SK-N-SH treated with all-trans-retinoic acid at 6 μM for 48 hours (cell line): ENCODE results near the gene ADAMTS5.

Experiments used
- ATAC-seq: fragments of 200-7000 bp; cut with Tn5 transposase; 3 replicates; pipeline ENCODE4 v1.9.1; 2020; ENCODE audit warnings: mild to moderate bottlenecking, moderate library complexity
- ARNTL ChIP-seq: fragments of 450-650 bp; formaldehyde crosslinking; IDR thresholded peaks from 2 replicates; pipeline ENCODE4 v1.5.0; 2020; ENCODE audit warnings: low read depth, mild to moderate bottlenecking, moderate library complexity, borderline replicate concordance
- BACH2 ChIP-seq: fragments of 250-450 bp; sonication (Bioruptor Pico); IDR thresholded peaks from 2 replicates; pipeline ENCODE4 v1.9.0; 2021; ENCODE audit warnings: mild to moderate bottlenecking, borderline replicate concordance
- ESRRG ChIP-seq: fragments of 250-450 bp; sonication (Bioruptor Pico); IDR thresholded peaks from 2 replicates; pipeline ENCODE4 v1.6.1; 2021; ENCODE audit warnings: mild to moderate bottlenecking
- ISL1 ChIP-seq: fragments of 250-450 bp; sonication (Bioruptor Pico); IDR thresholded peaks from 2 replicates; pipeline ENCODE4 v2.1.2; 2022; ENCODE audit warnings: mild to moderate bottlenecking, moderate library complexity
- RARB ChIP-seq: fragments of 250-450 bp; sonication (Bioruptor Pico); IDR thresholded peaks from 2 replicates; pipeline ENCODE4 v1.8.0; 2021; ENCODE audit warnings: mild to moderate bottlenecking, moderate library complexity
- SNAI2 ChIP-seq: fragments of 250-450 bp; sonication (Bioruptor Pico); IDR thresholded peaks from 2 replicates; pipeline ENCODE4 v1.5.0; 2020; ENCODE audit warnings: mild to moderate bottlenecking, moderate library complexity
- ZC3H10 ChIP-seq: fragments of 250-450 bp; sonication (Bioruptor Pico); IDR thresholded peaks from 2 replicates; pipeline ENCODE4 v1.5.1; 2021; ENCODE audit warnings: mild to moderate bottlenecking, moderate library complexity
- ZFP3 ChIP-seq: fragments of 250-450 bp; sonication (Bioruptor Pico); IDR thresholded peaks from 2 replicates; pipeline ENCODE4 v1.5.0; 2020; ENCODE audit warnings: mild to moderate bottlenecking, moderate library complexity
- ZFP30 ChIP-seq: fragments of 450-650 bp; formaldehyde crosslinking; IDR thresholded peaks from 2 replicates; pipeline ENCODE4 v1.5.0; 2022; ENCODE audit warnings: mild to moderate bottlenecking, moderate library complexity
- ZNF565 ChIP-seq: fragments of 450-650 bp; formaldehyde crosslinking; conservative IDR thresholded peaks from 2 replicates; pipeline ENCODE4 v1.5.0; 2020; ENCODE audit warnings: low read depth, mild to moderate bottlenecking, moderate library complexity
- ZNF70 ChIP-seq: fragments of 450-650 bp; formaldehyde crosslinking; IDR thresholded peaks from 2 replicates; pipeline ENCODE4 v1.5.0; 2020; ENCODE audit warnings: mild to moderate bottlenecking, moderate library complexity
- ZNF8 ChIP-seq: fragments of 450-650 bp; formaldehyde crosslinking; IDR thresholded peaks from 2 replicates; pipeline ENCODE4 v1.5.0; 2020; ENCODE audit warnings: mild to moderate bottlenecking, moderate library complexity
- TF ChIP-seq, protein P1 (sequence below): fragments of 250-450 bp; sonication (Bioruptor Pico); IDR thresholded peaks from 2 replicates; pipeline ENCODE4 v1.5.1; 2021; ENCODE audit warnings: mild to moderate bottlenecking, moderate library complexity
- TF ChIP-seq, protein P2 (sequence below): fragments of 250-450 bp; sonication (Bioruptor Pico); IDR thresholded peaks from 2 replicates; pipeline ENCODE4 v1.8.0; 2021; ENCODE audit warnings: low read depth, mild to moderate bottlenecking, moderate library complexity, borderline replicate concordance
- TF ChIP-seq, protein P3 (sequence below): fragments of 250-450 bp; sonication (Bioruptor Pico); IDR thresholded peaks from 2 replicates; pipeline ENCODE4 v1.5.1; 2020; ENCODE audit warnings: low read depth, mild to moderate bottlenecking, moderate library complexity
- TF ChIP-seq, protein P4 (sequence below): fragments of 250-450 bp; sonication (Bioruptor Pico); IDR thresholded peaks from 2 replicates; pipeline ENCODE4 v1.5.0; 2020; ENCODE audit warnings: mild to moderate bottlenecking, moderate library complexity
- TF ChIP-seq, protein P5 (sequence below): fragments of 250-450 bp; sonication (Bioruptor Pico); IDR thresholded peaks from 2 replicates; pipeline ENCODE4 v1.8.0; 2020; ENCODE audit warnings: mild to moderate bottlenecking, moderate library complexity, borderline replicate concordance

ADAMTS5 gene

DNA sequence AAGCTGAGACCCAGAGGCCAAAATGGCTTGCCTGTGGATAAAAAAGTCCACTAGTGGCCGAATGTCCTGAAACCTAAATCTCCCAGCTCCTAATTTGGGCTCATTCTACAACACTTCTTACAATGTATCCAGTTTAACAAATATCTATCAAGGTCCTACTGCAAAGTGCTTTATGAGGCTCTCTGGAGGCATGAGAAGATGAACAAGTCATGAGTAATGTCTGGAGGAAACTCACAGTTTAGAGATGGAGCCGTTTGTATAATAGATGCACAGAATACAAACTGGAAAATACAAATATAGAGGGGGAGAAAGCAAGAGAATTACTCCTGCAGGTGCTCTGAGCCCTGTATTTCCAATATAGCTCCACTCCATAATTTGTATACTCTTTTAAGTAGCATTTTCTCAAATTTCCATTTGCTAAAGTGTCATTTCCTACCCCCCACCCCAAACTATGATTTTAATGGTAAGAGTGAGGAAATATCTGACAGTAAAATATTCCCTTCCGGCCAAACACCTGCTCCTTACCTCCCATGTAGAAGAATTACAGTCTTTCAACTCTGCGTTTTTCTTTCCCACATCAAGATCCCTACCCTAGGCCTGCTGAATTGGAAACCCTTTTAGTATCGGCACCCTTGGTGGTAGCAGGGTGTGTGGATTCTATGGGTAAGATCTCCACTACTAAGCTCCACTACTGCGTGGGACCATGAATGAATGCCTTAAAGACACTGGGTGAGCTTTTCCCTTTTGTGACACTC is 3.3 kb upstream of the ADAMTS5 start:
- no peak for TF ChIP-seq BACH2
- TF ChIP-seq ZNF8: no peak
- no peak for TF ChIP-seq ARNTL (CRISPR knock-in tag)
- no peak for TF ChIP-seq ZFP3
- no peak for TF ChIP-seq ZFP30 (CRISPR knock-in tag)
- no peak for TF ChIP-seq RARB (CRISPR knock-in tag)
- no peak for TF ChIP-seq ZC3H10 (CRISPR knock-in tag)
- TF ChIP-seq, protein P1, sequence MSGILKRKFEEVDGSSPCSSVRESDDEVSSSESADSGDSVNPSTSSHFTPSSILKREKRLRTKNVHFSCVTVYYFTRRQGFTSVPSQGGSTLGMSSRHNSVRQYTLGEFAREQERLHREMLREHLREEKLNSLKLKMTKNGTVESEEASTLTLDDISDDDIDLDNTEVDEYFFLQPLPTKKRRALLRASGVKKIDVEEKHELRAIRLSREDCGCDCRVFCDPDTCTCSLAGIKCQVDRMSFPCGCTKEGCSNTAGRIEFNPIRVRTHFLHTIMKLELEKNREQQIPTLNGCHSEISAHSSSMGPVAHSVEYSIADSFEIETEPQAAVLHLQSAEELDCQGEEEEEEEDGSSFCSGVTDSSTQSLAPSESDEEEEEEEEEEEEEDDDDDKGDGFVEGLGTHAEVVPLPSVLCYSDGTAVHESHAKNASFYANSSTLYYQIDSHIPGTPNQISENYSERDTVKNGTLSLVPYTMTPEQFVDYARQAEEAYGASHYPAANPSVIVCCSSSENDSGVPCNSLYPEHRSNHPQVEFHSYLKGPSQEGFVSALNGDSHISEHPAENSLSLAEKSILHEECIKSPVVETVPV (CRISPR knock-in tag): no peak
- no peak for TF ChIP-seq ISL1 (CRISPR knock-in tag)
- TF ChIP-seq ZNF70 (CRISPR knock-in tag): no peak
- TF ChIP-seq, protein P2, sequence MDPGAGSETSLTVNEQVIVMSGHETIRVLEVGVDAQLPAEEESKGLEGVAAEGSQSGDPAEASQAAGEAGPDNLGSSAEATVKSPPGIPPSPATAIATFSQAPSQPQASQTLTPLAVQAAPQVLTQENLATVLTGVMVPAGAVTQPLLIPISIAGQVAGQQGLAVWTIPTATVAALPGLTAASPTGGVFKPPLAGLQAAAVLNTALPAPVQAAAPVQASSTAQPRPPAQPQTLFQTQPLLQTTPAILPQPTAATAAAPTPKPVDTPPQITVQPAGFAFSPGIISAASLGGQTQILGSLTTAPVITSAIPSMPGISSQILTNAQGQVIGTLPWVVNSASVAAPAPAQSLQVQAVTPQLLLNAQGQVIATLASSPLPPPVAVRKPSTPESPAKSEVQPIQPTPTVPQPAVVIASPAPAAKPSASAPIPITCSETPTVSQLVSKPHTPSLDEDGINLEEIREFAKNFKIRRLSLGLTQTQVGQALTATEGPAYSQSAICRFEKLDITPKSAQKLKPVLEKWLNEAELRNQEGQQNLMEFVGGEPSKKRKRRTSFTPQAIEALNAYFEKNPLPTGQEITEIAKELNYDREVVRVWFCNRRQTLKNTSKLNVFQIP: no peak
- TF ChIP-seq, protein P3, sequence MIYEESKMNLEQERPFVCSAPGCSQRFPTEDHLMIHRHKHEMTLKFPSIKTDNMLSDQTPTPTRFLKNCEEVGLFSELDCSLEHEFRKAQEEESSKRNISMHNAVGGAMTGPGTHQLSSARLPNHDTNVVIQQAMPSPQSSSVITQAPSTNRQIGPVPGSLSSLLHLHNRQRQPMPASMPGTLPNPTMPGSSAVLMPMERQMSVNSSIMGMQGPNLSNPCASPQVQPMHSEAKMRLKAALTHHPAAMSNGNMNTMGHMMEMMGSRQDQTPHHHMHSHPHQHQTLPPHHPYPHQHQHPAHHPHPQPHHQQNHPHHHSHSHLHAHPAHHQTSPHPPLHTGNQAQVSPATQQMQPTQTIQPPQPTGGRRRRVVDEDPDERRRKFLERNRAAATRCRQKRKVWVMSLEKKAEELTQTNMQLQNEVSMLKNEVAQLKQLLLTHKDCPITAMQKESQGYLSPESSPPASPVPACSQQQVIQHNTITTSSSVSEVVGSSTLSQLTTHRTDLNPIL (CRISPR knock-in tag): no peak
- TF ChIP-seq, protein P4, sequence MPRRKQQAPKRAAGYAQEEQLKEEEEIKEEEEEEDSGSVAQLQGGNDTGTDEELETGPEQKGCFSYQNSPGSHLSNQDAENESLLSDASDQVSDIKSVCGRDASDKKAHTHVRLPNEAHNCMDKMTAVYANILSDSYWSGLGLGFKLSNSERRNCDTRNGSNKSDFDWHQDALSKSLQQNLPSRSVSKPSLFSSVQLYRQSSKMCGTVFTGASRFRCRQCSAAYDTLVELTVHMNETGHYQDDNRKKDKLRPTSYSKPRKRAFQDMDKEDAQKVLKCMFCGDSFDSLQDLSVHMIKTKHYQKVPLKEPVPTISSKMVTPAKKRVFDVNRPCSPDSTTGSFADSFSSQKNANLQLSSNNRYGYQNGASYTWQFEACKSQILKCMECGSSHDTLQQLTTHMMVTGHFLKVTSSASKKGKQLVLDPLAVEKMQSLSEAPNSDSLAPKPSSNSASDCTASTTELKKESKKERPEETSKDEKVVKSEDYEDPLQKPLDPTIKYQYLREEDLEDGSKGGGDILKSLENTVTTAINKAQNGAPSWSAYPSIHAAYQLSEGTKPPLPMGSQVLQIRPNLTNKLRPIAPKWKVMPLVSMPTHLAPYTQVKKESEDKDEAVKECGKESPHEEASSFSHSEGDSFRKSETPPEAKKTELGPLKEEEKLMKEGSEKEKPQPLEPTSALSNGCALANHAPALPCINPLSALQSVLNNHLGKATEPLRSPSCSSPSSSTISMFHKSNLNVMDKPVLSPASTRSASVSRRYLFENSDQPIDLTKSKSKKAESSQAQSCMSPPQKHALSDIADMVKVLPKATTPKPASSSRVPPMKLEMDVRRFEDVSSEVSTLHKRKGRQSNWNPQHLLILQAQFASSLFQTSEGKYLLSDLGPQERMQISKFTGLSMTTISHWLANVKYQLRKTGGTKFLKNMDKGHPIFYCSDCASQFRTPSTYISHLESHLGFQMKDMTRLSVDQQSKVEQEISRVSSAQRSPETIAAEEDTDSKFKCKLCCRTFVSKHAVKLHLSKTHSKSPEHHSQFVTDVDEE (CRISPR knock-in tag): no peak
- TF ChIP-seq ESRRG (CRISPR knock-in tag): no peak
- ATAC-seq: no peak

DNA sequence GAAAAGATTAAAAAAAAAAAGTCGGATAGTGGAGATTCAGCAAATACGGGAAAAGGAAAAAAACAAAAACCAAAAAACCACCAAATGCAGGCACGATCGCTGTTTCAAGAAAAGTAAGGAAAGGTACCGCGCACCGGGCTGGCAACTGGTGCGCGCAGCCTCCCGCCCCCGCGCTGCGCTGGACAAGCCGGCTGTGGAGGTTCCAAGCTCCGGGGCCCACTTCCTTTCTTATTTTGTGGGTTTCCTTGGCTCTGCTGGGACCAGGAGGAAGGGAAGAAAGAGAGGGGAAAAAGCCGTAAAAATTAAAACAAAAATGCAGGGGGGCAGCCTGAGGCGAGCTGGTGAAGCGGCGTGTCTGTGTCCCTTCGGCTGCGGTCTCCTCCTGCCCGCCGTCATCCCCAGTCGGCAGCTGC is 233 bp downstream of the ADAMTS5 start:
- TF ChIP-seq, protein P5, sequence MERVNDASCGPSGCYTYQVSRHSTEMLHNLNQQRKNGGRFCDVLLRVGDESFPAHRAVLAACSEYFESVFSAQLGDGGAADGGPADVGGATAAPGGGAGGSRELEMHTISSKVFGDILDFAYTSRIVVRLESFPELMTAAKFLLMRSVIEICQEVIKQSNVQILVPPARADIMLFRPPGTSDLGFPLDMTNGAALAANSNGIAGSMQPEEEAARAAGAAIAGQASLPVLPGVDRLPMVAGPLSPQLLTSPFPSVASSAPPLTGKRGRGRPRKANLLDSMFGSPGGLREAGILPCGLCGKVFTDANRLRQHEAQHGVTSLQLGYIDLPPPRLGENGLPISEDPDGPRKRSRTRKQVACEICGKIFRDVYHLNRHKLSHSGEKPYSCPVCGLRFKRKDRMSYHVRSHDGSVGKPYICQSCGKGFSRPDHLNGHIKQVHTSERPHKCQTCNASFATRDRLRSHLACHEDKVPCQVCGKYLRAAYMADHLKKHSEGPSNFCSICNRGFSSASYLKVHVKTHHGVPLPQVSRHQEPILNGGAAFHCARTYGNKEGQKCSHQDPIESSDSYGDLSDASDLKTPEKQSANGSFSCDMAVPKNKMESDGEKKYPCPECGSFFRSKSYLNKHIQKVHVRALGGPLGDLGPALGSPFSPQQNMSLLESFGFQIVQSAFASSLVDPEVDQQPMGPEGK (CRISPR knock-in tag): 0 out of 2 replicates have a peak, but pooled peaks have one; percentile 9
- no peak for TF ChIP-seq SNAI2 (CRISPR knock-in tag)
- ATAC-seq: peak; percentile 44

DNA sequence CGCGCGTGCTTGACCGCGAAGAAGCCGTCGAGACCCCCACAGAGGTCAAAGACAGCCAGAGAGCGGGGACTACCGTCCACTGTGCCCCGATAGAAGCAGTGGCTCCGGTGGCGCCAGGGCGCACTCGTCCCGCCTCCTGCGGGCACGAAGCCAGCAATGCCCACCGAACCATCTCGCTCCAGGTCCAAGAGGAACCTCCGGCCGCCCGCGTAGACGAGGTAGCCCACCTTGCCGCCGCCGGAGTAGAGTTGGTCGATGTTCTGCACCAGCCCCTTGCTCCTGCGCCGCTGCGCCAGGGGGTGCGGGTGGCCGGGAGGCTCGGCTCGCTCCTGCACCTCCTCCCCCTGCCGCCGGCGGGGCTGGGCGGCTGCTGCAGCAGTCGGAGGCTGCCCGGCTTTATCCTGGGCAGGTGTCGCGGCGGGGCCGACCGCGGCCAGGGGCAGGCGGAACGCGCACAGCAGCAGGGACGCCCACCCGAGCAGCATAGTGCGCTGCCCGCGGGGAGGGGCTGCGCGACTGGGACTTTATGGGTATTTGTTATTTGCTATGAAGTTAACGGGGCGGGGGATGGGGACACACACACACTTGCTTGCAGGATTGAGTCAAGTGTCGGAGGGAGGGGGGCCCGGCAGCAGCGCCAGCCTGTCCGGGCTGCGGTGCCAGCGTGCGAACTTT is 844 bp downstream of the ADAMTS5 start:
- TF ChIP-seq, protein P3 (CRISPR knock-in tag): no peak
- TF ChIP-seq SNAI2 (CRISPR knock-in tag) (peak; percentile 52; the same call in 1 of the 2 replicates), ZNF565 (CRISPR knock-in tag) (no peak)
- peak; percentile 53 for ATAC-seq
